Putamen (tissue), 1 donor: Measurements from ENCODE around the gene LARGE2.

Source experiments
- DNase-seq: peaks from one replicate; pipeline ENCODE4 v3.0.0-alpha.2; 2016; ENCODE audit warnings: low spot score

The LARGE2 gene

DNA sequence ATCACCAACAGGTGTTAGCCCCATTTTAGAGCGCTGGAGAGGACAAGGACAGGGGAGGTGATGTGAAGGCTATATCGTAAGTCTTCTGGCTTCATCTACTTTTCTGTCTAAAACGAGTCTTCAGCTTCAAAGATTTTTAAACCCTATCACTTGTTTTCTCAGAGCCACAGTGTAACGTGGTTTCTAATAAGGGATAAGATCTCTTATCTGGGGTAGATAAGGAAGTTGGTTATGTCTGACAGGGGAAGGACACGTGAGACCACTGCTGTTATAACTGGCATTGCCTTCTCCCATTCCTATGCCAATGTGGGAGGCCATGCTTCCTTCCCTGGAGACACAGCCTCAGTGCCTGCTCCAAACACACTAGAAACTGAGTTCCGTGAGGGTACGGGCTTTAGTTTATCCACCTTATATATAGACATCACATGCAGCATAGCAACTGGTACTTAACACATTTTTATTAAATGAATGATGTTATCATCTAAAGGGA lies 39.3 kb downstream of the LARGE2 start:
- no peak for DNase-seq

DNA sequence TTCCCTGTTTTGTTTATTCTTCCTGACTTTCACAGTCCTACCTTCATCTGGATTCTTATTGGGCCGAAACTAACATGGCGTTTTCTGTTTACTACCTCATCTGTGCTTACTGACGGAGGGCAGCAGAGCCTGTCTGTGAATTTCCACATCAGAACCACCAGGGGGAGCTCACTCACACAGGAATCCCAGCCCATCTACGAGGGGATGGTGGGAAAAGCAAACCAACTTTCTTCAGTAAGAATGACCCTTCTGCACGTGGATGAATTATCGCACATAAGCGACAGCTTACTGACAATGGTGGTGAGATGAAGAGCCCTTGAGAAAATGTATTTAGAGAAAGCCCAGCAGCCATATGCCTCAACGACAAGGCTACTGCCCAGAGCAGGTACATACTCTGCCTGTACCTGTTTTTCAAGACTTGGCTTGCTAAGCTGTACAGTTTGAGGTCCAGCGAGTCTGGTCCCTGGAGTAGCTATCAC lies 42.5 kb downstream of the LARGE2 start:
- peak; percentile 66 for DNase-seq

DNA sequence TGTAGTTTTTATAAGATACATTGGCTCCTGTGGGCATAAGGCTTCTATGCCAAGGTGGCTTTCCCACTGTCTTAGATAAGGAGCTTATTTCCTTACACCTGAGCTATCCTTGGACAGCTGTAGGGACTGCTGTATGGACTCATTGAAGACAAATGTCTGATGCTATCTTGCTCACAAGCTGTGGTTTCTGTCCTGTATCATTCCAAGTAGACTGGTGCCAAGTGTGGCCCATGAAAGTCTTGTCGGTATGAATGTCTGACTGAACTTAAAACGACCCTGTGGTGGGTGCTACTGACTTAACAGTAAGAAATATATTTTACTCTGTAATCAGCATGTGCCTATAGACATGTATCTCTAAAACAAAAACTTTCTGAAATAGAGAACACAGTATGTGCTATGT lies 45.0 kb downstream of the LARGE2 start:
- DNase-seq: no peak

DNA sequence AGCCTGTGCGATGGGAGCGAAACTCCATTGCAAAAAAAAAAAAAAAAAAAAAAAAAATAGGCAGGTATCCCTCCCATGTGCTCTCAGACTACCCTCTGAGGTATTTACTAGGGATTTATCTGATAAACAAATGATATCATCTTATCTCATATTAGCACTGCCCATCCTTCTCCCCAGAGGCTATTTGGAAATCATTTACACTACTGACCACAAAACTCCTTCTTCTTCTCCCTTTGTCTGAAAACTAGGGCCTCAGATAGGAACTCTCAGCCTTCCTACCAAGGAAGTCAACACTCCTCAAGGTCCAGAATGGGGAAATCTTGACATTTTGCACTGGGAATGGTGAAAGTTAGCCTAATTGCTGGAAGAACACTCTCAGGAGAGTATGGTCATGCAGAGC lies 46.4 kb downstream of the LARGE2 start:
- no peak for DNase-seq

DNA sequence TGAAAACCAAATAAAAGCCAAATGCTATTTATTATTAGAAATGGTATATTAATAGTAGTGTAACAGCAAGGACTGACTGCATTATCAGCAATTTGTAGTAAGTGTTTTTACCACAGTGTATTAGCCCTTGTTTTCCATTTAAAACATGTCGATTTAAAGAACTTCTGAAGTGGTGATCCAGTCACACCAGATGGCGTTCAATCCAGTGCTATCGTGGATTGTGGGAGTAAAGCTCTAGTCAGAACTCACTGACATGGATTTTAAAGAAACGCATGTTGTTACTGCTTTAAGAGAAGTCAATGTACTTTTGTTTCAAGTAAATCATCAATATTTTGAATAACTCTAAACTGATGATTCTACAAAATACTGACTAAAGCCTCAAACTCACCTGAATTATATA lies 51.1 kb downstream of the LARGE2 start:
- DNase-seq: no peak

DNA sequence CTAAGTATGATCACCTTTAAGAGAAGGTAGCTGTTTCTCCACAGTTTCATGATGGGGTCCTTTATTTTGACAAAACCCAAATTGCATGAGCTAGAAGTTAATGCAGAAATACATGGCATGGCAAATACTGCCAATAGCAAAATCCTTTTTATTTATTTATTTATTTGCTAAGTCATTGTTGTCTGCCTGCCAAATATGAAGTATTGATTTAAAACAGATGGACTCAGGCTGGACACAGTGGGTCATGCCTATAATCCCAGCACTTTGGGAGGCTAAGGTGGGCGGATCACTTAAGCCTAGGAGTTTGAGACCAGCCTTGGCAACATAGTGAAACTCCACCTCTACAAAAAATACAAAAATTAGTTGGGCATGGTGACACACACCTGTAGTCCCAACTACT lies 52.4 kb downstream of the LARGE2 start:
- no peak for DNase-seq
